ENCODE data around the gene RAD51B. TPM values are rescaled to one million over a fixed set of nuclear protein-coding genes. Genes with fewer than 3 reads are reported as not detected.

RAD51B gene
- total RNA-seq, 1 donor, result 22.4 TPM

Small RNAs within 50 kb of the gene (small RNA-seq; reads per million reads assigned to genes)
- gene RN7SL108P (not detected), gene RN7SL706P (not detected), gene RNU6-921P (not detected)

Other genes with a start within 250 kb of the RAD51B start
- gene PIGH, start 219.5 kb upstream of the RAD51B start, total RNA-seq, result 14.0 TPM
- 28.0 TPM for gene ARG2, start 199.9 kb upstream of the RAD51B start, total RNA-seq
- gene VTI1B, start 145.1 kb upstream of the RAD51B start, total RNA-seq, result 21.3 TPM
- 62.5 TPM for gene RDH11, start 124.0 kb upstream of the RAD51B start, total RNA-seq
- not detected for gene RDH12, start 117.9 kb upstream of the RAD51B start, total RNA-seq
- gene ZFYVE26, start 3.2 kb upstream of the RAD51B start, total RNA-seq, result 22.1 TPM

Measured in hematopoietic multipotent progenitor cell (in vitro differentiated cells).